Activated gamma-delta T cell treated with anti-CD3 and anti-CD28 coated beads, Interleukin-2, amount 50 U/mL, for 16 hours (primary cell): ENCODE results near the gene JAG2.

ENCODE experiments used
- DNase-seq: peaks from one replicate; pipeline ENCODE4 v3.0.0-alpha.2; 2020; ENCODE audit warnings: low read depth

The JAG2 gene

GRCh38 chr14:105165761-105166485, 2.7 kb downstream of the JAG2 start:
- DNase-seq = no peak

DNA sequence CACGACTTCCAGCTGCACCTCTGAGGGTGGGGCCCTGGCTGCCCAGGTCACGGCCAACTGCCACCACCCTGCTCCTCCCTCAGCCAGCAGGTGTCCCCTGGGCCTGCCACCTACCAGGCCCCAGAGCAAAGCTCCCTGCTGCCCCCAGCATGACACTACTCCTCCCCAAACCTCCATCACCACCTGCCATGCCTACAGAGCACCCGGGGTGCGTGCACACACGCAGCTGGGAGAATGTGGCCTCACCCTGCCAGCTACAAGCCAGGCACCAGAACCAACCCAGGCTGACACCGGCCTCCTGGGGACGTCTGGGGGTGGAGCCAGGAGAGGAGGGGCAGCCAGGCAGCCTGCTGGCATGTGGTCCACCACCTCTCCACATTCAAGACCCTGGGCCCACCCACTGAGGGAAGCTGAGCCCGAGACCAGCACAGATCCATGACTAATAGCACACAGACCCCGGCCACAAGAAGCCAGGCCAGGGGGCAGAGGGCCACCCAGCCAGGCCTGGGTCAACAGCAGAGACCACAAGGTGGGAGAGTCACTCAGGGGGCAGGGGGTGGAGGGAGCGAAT, 3.4 kb downstream of the JAG2 start:
- no peak for DNase-seq

- no peak for DNase-seq
Measured at GRCh38 chr14:105163040-105163742, 5.4 kb downstream of the JAG2 start.

DNA sequence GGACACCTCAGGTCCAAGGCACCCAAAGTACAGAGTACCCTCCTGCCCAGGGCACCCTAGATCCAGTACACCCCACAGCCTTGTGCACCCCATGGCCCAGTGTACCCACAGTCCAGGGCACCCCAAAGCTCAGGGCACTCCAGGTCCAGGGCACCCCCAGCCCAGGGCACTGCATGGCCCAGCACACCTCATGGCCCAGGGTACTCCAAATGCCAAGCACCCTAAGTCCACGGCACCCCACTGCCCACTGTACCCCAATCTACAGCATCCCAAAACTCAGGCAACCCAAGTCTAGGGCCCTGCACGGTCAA, 6.0 kb downstream of the JAG2 start:
- DNase-seq = no peak

DNA sequence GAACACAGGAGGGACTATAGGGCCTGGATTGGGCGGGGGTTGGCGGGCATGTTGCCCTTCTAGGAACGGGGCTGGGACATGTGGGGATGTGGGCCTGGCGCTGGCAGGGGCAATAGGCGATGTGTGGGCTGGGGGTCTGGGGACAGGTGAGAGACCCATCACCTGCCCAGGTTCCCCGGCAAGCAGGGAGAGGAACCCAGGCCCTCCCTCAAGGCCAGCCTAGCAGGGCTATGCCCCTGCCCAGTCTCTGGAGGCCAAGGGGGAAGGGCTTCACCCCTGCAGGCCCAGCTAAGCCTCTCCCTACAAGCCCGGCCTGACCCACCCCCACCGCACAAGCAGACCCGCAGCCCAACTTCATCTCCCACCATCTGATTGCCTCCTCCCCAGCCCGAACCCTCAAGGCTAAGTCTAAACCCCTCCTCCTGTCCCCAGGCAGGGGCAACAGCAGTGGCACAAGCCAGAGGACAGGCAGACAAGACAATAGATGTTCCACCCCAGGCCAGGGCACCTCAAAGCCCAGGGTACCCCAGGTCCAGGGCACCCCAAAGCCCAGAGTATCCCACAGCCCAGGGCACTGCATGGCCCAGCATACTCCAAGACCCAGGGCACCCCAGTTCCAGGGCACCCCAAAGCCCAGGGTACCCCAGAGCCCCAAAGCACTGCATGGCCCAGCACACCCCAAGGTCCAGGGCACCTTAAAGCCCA, 6.5 kb downstream of the JAG2 start:
- DNase-seq = no peak

- DNase-seq = no peak
Measured at GRCh38 chr14:105161309-105161708, 7.3 kb downstream of the JAG2 start.

- DNase-seq = no peak
Measured at GRCh38 chr14:105160776-105161175, 7.8 kb downstream of the JAG2 start.

DNA sequence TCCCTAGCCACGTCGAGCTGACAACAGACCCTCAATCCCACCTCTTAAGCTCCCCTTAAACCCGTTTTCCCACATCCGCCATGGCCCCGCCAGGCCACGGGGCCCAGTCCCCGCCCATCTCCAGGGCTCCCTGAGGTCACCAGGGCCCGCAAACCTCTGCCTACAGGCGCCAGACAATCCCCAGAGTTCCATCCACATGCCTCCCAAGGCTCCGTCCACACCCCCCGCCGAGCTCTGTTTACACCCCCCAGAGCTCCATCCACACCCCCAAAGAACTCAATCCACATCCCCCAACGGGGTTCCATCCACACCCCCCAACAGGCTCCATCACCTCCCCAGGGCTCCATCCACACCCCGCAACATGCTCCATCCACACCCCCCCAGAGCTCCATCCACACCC, 9.2 kb downstream of the JAG2 start:
- DNase-seq = no peak

DNA sequence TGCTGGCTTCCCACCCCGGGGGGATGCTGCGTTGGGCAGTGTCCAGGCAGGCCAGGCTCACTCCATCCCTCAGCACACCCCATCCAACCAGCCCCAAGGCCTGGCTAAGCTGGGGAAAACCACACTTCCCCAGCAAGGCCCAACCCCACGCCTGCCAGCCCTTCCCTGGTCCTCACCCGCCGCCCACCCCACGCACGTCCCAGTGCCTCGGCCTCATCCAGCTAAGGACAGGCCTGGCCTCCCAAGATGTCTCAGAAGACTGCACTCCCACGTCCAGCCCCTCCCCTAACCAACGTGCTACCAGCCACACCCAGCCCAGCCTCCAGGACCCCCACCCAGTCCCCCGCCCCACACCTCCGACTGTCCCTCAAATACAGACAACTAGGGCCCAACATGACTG, 9.8 kb downstream of the JAG2 start:
- DNase-seq = no peak

DNA sequence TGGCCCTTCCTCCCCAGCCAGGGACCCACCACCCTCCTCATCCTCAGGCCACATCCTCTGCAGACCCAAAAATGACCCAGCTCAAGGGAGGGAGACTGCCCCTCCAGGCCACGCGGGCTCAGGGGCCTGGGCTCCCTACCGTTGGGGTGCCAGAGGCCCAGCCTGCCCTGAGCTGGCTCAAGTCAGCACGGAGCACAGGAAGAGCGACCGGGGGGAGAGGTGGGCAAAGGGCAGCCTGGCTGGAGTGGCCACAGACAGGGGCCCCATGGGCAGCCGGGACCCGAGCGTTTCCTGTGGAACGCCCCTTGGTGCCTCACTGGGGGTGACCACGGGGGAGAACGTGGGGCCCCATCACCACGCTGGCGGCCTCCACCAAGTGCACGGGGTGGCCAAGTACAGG, 10.7 kb downstream of the JAG2 start:
- no peak for DNase-seq

DNA sequence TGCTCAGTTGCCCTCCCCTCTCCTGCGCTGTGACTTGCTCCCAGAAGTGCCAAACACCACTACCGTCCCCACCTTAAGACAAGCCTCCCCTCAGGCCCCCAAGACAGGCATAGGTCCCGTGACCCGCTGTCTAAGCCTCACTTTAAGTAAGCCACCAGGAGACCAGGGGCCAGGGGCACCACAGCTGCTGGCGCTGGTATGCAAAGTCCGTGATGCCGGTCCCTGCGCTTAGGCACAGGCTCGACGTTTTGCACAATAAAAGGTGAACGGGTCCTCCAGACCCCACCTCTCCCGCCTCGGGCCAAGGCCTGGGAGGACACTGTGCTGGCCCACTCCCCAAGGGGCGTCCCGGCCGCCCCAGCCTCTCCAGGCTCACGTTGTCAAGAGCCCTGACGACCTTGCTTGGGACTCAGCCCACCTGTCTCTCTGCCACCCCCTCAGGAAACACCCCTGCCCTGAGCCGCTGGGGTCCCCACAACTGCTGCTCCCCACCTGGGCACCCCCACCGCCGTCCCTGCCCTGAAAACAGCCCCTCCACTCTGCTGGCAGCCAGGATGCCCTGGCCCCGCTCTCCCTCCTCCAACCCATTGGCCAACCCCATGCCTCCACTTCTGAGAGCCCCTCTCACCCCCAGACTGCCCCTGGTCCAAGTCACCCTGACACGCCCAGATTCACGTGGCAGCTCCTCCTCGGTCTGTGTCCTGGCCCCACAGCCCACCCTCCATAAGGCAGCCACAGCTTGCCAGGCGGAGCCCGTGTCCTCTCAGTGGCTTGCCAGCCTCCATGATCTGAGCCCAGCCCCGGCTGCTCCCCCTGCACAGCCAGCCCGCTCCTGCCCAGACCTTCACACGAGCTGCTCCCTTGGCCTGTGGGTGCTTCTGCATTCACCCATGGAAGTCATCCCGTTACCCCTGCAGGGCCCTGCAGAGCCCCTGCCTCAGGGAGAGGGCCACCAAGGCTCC, 11.9 kb downstream of the JAG2 start:
- no peak for DNase-seq

- DNase-seq = no peak
Measured at GRCh38 chr14:105155681-105156413, 12.7 kb downstream of the JAG2 start.

- DNase-seq = no peak
Measured at GRCh38 chr14:105155071-105155651, 13.4 kb downstream of the JAG2 start.

DNA sequence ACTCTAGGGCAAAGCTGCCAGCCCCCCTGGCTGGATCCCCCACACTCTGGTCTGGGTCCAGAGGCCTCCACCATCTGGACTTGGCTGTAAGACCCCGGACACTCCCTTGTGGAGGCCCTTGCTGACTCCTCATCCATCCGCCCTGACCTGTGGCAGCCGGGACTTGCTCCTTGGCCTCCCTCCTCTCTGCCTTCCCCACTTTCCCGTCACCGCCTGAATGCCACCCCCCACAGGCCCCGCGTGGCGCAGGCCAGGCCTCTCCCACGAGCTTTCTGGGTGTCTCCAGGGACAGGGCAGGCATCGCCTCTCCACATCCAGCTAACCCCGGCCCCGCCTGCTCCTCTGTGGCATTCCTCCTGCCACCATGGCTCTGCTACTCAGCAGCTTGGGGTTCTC, 14.1 kb downstream of the JAG2 start:
- no peak for DNase-seq

DNA sequence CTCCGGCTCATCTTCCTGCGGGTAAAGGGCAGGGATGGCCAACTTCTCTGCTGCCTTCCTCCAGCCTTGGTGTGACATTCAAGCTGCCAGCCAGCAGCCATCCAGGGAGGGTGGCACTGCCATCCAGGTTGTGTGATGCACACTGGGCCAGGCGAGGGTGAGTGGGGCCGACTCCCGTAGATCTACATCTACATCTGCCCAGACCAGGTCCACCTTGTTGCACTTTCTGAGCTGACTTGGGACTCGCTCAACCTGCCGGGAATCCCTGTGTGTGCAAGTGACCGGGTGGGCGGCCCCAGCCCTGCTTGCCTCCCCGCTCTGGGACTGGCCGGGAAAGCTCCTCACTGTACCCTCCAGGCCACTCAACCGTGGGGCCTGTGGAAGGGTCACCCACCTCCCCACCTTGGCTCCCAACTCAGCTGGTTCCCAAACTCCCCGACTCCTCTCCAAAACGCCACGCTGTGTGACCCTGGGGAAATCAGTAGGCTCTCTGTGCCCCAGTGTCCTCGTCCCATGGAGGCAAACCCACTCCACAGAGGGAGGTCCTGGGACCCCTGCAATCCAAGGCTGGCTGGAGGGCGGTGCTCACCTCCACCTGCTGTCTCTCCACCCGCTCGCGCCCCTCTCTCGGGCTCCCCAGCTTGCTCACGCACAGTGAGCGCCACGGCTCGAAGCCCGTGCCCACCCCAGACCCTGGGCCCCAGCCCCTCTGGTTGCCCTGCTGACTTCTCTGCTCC, 14.7 kb downstream of the JAG2 start:
- no peak for DNase-seq

GRCh38 chr14:105153331-105153731, 15.2 kb downstream of the JAG2 start:
- DNase-seq = no peak

DNA sequence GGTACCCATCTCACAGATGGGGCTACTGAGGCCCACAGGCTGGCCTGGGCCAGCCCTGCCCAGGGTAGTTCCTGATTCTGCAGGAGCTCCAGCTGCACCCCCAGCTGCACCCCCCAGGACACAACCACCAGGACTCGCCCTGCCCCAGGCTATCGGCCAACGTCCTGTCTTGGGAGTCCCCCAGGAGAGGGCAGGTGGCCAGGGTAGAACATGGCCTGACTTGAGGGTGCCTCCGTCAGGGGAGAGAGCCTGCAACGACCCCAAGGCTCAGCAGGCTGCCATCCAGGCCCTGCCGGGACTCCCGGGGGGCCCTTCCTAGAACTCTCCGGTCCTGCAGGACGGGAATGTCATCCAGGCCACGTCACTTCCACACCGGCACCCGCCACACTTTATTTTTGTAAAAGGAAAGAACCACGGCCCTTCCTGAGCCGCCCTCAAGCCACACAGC, 15.8 kb downstream of the JAG2 start:
- no peak for DNase-seq

DNA sequence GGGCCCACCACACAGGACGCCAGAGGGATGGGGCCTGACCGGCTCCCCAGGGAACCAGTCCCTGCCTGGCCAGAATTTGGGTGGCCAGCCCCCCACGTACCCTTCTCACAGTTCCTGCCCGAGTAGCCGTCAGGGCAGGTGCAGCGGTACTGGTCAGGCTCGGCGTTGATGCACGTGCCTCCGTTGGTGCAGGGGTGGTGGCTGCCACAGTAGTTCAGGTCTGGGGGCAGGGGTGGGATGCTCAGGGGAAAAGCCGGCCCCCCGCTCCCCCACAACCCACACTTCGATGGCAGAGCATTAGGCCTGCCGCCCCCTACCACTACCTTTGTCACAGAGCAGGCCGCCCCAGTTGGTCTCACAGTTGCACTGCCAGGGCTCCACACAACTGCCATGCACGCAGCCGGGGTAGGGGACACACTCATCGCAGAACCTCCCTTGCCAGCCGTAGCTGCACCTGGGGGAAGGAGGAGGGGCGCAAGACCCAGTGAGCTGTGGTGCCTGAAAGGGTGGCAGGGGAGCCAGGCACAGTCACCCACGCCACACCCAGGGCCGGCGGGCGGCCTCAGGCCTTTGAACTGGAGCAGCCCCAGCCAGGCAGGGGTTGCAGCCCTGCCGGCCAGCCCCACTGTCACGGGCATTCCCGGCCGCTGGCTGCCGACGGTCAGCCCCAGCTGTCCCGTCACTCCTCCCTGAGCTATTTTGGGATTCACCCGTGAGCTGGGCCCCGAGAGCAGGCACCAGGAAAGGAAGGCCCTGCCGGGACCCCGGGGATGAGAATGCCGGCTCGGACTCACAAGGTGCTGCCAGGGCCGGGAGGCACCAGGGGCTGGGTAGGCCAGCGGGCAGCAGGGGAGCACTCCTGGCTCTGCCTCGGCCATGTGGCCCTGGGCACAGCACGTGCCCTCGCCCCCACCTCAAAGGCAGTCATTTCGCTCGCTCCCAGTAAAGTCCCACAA, 16.5 kb downstream of the JAG2 start:
- no peak for DNase-seq
